ENCODE results near the gene DOCK9. TPM values are rescaled to one million over a fixed set of nuclear protein-coding genes. Genes with fewer than 3 reads are reported as not detected.

Gene DOCK9
- total and polyA plus RNA-seq, 9 of the 15 experiments (the other 6 are each of a cell fraction or from before 2014, with no cell fraction given): 3.5 to 25.3 (median 16.7) TPM

- TF ChIP-seq FOXJ2 (tag; IDR thresholded peaks at IDR 0.05): 0 out of 2 replicates have a peak, but pooled peaks have one; percentile 31
- TF ChIP-seq U2AF1 (optimal IDR thresholded peaks at IDR 0.05; ENCODE audit: low read depth, low read length): no peak
Observed at GRCh38 chr13:98944336-98944735, 33.5 kb downstream of the DOCK9 start (continued).

- no TSS peak for BruUV-seq (replicated peaks)
- TF ChIP-seq SRSF7 (optimal IDR thresholded peaks at IDR 0.05; ENCODE audit: low read depth, low read length) (no peak), SREBF2 (CRISPR knock-in tag; IDR thresholded peaks at IDR 0.05) (no peak), RBM17 (IDR thresholded peaks at IDR 0.05; ENCODE audit: borderline replicate concordance, low read depth, low read length) (no peak), POLR2B (IDR thresholded peaks at IDR 0.05; ENCODE audit: low read depth, partially characterized antibody) (no peak), MTA3 (IDR thresholded peaks at IDR 0.05; ENCODE audit: borderline replicate concordance) (no peak), SIN3B (IDR thresholded peaks at IDR 0.05; ENCODE audit: low read depth) (no peak), NEUROD1 (IDR thresholded peaks at IDR 0.05; ENCODE audit: borderline replicate concordance, low read depth, low read length, partially characterized antibody) (no peak), SETDB1 (IDR thresholded peaks at IDR 0.05; ENCODE audit: low read length) (no peak), THRAP3 (IDR thresholded peaks at IDR 0.05; ENCODE audit: borderline replicate concordance) (no peak), PHF8 (IDR thresholded peaks at IDR 0.05; ENCODE audit: borderline replicate concordance, low read length) (no peak), BRF1 (IDR thresholded peaks at IDR 0.05; ENCODE audit: borderline replicate concordance, extremely low read depth, insufficient read length) (no peak), NRF1 (conservative IDR thresholded peaks at IDR 0.05 in 1 of 2, IDR thresholded peaks at IDR 0.05 in 1 of 2) (no peak), ZHX1 (conservative IDR thresholded peaks at IDR 0.05; ENCODE audit: low read length) (no peak), THAP7 (CRISPR knock-in tag; IDR thresholded peaks at IDR 0.05) (no peak)
Observed at GRCh38 chr13:98942997-98943396, 34.9 kb downstream of the DOCK9 start.

More at GRCh38 chr13:98942997-98943396, 34.9 kb downstream of the DOCK9 start:
- intact Hi-C loops (cut with micrococcal nuclease): no loop called here
- Histone ChIP-seq H2AFZ (ENCODE audit: low read depth, low read length) (no peak overlapping the region), H3K4me1 (replicated peaks in 1 of 2; ENCODE audit: control insufficient read depth in 2 of 2, insufficient read depth in 2 of 2, low read length in 2 of 2) (peaks cover 0 to 11% of the 10 kb centered on the region in 2 experiments; a peak in 2 of 5 replicates), H3K9me3 (replicated peaks; ENCODE audit: control insufficient read depth, insufficient read depth, low read depth, low read length) (no peaks in the 10 kb centered on the region), H3K27me3 (ENCODE audit: control insufficient read depth in 2 of 2, insufficient read depth in 2 of 2, low read length in 2 of 2) (no peaks in the 10 kb centered on the region), H3K4me2 (ENCODE audit: insufficient read depth, low read length) (no peak overlapping the region), H3K36me3 (ENCODE audit: control insufficient read depth, insufficient read depth, low read length) (no peaks in the 10 kb centered on the region), H4K20me1 (replicated peaks; ENCODE audit: control insufficient read depth, insufficient read depth, low read length) (no peaks in the 10 kb centered on the region), H3K9ac (ENCODE audit: insufficient read depth in 1 of 2, low read depth in 2 of 2, low read length in 2 of 2) (no peak overlapping the region), H3K79me2 (ENCODE audit: control insufficient read depth, insufficient read depth, low read length) (no peaks in the 10 kb centered on the region), H3K9me1 (ENCODE audit: control insufficient read depth, insufficient read depth, low read length) (no peaks in the 10 kb centered on the region), H3K27ac (ENCODE audit: extremely low read depth, low read depth, low read length) (no peak overlapping the region), H3K4me3 (no peak overlapping the region)
- ChIA-PET CTCF (ENCODE audit: low intra/inter-chr PET ratio) (no interaction called here), POLR2A (interaction anchor here (0.7 kb wide), 1 partner anchor 8 kb away, joined by 3 read pairs; no protein-coding TSS in a partner anchor)
- WGBS (ENCODE audit: insufficient coverage, low coverage, missing lambda C conversion rate): 83% methylated on average over 3 of the region's 3 CpGs
- ATAC-seq: no peak
- DNase-seq (ENCODE audit: extremely low read depth in 1 of 4, low spot score in 3 of 4): no peak
- no peak for FAIRE-seq
- in situ Hi-C loops (cut with MboI): no loop called here

Measured in K562 (cell line).